AG04449 (cell line): ENCODE measurements around the gene ATP9B.

ENCODE experiments used
- CTCF ChIA-PET: fragments of 350-600 bp; formaldehyde crosslinking; extraction: SDS; loops from one replicate; lab custom pipeline; 2021; ENCODE audit warnings: antibody characterized with exemption; lab: Yijun Ruan, JAX
- POLR2A ChIA-PET: fragments of 400-600, 350-600 bp; formaldehyde crosslinking; extraction: SDS; loops from one replicate; lab custom pipeline; 2020; ENCODE audit warnings: antibody characterized with exemption, inconsistent platforms; lab: Yijun Ruan, JAX
- DNase-seq: peaks from one replicate; pipeline ENCODE4 v3.0.0-alpha.2; 2010; ENCODE audit warnings: low read depth, low spot score
- H3K4me3 ChIP-seq: 2 replicates; pipeline ENCODE4 v1.5.1; 2011; ENCODE audit warnings: low read depth, mild to moderate bottlenecking, control low read depth, low read length
- CTCF ChIP-seq: IDR thresholded peaks from one replicate; pipeline ENCODE4 v1.5.1; 2011; ENCODE audit warnings: mild to moderate bottlenecking, moderate library complexity, low read length, control low read depth, inconsistent platforms; ENCODE audit not compliant: insufficient read depth; ENCODE audit errors: missing control alignments

ATP9B gene

GRCh38 chr18:79309614-79310358 lies 240.6 kb downstream of the ATP9B start:
- POLR2A ChIA-PET = no interaction called here
- DNase-seq = no peak
- CTCF ChIA-PET = no interaction called here
- TF ChIP-seq CTCF = no peak
- no peak overlapping the region for H3K4me3 ChIP-seq

GRCh38 chr18:79314838-79315388 lies 245.7 kb downstream of the ATP9B start:
- DNase-seq = no peak
- CTCF ChIA-PET = interaction anchor here (1.1 kb wide), 1 partner anchor 9 kb away, joined by 3 read pairs; no protein-coding TSS in a partner anchor
- POLR2A ChIA-PET = no interaction called here
- H3K4me3 ChIP-seq = no peak overlapping the region
- TF ChIP-seq CTCF = no peak

GRCh38 chr18:79315596-79315995 lies 246.4 kb downstream of the ATP9B start:
- ChIA-PET CTCF (interaction anchor here (1.1 kb wide), 1 partner anchor 9 kb away, joined by 3 read pairs; no protein-coding TSS in a partner anchor), POLR2A (no interaction called here)
- DNase-seq = no peak
- no peak for TF ChIP-seq CTCF
- H3K4me3 ChIP-seq = no peak overlapping the region

GRCh38 chr18:79317703-79318102 lies 248.5 kb downstream of the ATP9B start:
- no peak for DNase-seq
- POLR2A ChIA-PET = no interaction called here
- no peak for TF ChIP-seq CTCF
- CTCF ChIA-PET = interaction anchor here (1.0 kb wide), 1 partner anchor 33 kb away, joined by 3 read pairs; no protein-coding TSS in a partner anchor
- no peak overlapping the region for H3K4me3 ChIP-seq

GRCh38 chr18:79318142-79318673 lies 249.0 kb downstream of the ATP9B start:
- H3K4me3 ChIP-seq = no peak overlapping the region
- ChIA-PET POLR2A (no interaction called here), CTCF (no interaction called here)
- no peak for DNase-seq
- no peak for TF ChIP-seq CTCF

- ChIA-PET POLR2A (no interaction called here), CTCF (interaction anchor here (1.1 kb wide), 1 partner anchor 210 kb away, joined by 3 read pairs; no protein-coding TSS in a partner anchor)
- H3K4me3 ChIP-seq = no peak overlapping the region
- DNase-seq = no peak
- no peak for TF ChIP-seq CTCF
These were observed 251.1 kb downstream of the ATP9B start for GRCh38 chr18:79320216-79320850.
